GM21367 (cell line): ENCODE results near the gene ITGAL.
A peak's percentile ranks its signal among the peaks of the same experiment; 100 is the strongest.

ENCODE experiments used
- ATAC-seq: cut with Tn5 transposase; IDR thresholded peaks from one replicate; pipeline ENCODE4 v1.9.1; 2021; ENCODE audit not compliant: unreplicated experiment

The ITGAL gene

DNA sequence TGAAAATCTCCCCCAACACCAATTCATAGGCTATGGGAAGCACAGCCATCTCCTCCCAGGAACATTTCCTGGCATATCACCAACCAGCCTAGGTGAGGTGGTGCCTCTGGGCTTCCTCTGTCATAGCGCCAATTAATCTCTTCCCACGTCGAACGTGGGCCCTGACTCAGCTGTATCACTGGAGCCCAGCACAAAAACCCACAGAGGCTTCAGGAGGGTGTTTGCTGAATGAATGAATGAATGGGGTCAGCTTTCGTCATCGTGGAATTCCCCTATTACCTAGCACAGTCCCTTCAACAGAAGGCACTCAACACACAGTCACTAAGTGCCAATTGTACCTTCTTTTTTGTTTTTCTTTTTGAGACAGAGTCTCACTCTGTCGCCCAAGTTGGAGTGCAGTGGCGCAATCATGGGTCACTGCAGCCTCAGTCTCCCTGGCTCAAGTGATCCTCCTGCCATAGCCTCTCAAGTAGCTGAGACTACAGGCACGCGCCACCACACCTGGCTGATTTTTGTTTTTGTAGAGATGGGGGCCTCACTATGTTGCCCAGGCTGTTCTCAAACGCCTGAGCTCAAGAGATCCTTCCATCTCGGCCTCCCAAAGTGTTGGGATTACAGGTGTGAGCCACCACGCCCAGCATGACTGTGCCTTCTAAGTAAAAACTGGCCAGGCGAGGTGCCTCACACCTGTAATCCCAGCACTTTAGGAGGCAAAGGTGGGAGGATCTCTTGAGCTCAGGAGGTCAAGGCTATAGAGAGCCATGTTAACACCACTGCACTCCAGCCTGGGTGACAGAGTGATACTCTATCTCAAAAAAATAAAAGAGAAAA, 94.8 kb downstream of the ITGAL start:
- no peak for ATAC-seq

GRCh38 chr16:30567991-30568638, 95.6 kb downstream of the ITGAL start:
- no peak for ATAC-seq

DNA sequence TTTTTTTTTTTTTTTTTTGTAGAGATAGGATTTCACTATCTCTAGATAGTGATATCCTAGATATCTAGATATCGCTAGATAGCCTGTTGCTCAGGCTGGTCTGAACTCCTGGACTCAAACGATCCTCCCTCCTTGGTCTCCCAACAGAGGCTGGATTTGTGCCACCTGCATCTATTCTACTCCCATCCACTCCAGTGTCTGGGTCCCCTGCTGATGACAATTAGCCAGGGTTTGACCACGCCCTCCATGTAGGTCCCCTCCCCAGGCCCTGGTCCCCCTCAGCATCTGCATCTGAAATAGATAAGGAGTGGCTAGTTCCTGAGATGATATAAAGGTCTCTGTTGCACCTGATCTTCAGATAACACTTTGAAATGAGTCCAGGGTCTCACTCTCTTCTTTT, 96.7 kb downstream of the ITGAL start:
- no peak for ATAC-seq

GRCh38 chr16:30569746-30570635, 97.4 kb downstream of the ITGAL start:
- no peak for ATAC-seq

GRCh38 chr16:30570636-30571444, 98.3 kb downstream of the ITGAL start:
- no peak for ATAC-seq

GRCh38 chr16:30571445-30572322, 99.1 kb downstream of the ITGAL start, which contains the start of gene ZNF688:
Gene ZNF688 (minus strand): TSS chr16:30571714. CDS start chr16:30571629, 85 bp downstream.
- ATAC-seq: peak; percentile 58
